ENCODE data around the gene LPAR3. TPM values are rescaled to one million over a fixed set of nuclear protein-coding genes. Genes with fewer than 3 reads are reported as not detected.

Gene LPAR3, protein sequence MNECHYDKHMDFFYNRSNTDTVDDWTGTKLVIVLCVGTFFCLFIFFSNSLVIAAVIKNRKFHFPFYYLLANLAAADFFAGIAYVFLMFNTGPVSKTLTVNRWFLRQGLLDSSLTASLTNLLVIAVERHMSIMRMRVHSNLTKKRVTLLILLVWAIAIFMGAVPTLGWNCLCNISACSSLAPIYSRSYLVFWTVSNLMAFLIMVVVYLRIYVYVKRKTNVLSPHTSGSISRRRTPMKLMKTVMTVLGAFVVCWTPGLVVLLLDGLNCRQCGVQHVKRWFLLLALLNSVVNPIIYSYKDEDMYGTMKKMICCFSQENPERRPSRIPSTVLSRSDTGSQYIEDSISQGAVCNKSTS
- 3.0 TPM for polyA plus RNA-seq (2012; ENCODE audit: insufficient read depth, insufficient read length, low read depth)

DNA sequence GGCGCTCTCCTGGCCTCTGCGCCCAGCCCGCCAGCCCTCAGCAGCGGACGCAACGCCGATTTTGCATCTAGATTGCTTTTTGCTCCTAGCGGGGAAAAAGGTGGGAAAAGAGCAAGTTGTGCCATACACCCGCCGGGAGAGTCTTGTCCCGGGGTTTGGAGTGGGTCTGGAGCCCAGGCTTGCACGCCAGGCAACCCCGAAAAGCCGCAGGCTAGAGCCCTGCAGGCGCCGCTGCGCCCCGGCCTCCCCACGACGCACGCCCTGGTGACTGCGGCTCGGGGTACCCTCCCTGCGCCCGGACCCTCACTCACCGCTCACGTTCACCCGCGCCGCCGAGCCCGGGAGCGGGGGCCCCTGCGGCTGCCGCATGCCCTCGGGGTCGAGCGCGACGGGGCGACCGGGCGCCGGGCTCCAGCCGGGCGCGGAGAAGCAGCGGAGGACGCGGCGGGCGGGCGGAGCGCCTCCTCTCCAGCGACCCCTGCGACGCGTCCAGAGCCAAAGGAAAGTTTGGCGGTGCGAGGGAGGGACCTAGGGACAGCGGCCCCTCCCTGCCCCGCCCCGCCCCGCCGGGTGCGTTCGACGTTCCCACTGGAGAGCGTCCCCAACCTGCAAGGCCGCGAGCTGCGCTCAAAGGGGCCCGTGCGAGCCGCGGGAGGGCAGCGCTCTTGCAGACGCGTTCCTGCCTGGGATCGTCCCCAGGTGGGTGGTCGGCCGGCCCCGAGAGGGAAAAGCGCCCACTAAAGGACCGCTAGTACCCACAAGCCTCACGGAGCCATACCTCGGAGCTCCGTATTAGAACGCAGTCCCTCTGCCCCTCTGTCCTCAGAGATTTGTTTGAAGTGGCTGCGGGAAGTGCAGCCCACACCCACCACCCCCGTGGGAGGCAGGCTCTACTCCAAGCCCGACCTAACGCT, at the start of gene LPAR3:
Gene LPAR3 (minus strand): TSS at position 502 of the 914 bp plus-strand sequence. CDS start 27,086 bp downstream, outside the sequence.
- Histone ChIP-seq H3K4me1 (no peaks in the 10 kb centered on the region), H3K27me3 (no peaks in the 10 kb centered on the region), H3K9me3 (no peaks in the 10 kb centered on the region), H3K4me3 (ENCODE audit: low read depth, low read length) (peak within 1 kb of the TSS; percentile 70), H3K36me3 (no peaks in the 10 kb centered on the region)
- peak; percentile 81 for DNase-seq
- TF ChIP-seq, protein P1, sequence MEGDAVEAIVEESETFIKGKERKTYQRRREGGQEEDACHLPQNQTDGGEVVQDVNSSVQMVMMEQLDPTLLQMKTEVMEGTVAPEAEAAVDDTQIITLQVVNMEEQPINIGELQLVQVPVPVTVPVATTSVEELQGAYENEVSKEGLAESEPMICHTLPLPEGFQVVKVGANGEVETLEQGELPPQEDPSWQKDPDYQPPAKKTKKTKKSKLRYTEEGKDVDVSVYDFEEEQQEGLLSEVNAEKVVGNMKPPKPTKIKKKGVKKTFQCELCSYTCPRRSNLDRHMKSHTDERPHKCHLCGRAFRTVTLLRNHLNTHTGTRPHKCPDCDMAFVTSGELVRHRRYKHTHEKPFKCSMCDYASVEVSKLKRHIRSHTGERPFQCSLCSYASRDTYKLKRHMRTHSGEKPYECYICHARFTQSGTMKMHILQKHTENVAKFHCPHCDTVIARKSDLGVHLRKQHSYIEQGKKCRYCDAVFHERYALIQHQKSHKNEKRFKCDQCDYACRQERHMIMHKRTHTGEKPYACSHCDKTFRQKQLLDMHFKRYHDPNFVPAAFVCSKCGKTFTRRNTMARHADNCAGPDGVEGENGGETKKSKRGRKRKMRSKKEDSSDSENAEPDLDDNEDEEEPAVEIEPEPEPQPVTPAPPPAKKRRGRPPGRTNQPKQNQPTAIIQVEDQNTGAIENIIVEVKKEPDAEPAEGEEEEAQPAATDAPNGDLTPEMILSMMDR (IDR thresholded peaks at IDR 0.05; ENCODE audit: low read depth, low read length) = no peak

DNA sequence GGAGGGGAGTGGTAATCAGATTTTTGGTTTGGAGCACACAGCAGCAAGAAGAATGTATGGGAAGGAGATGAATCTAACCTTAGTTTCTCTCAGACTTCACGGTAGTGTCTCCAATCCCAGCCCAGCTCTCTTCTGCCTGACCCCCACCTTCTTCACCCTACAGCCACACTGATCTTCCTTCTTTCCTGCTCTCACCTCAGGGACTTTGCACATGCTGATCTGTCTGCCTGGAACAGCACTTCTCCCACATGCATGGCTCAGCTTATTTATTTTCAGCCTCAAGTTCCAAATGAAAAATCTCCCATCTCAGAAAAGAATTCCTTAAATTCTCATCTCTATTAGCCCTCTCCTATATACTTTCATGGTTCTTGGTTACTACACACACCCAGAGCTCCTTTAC, 48.8 kb upstream of the LPAR3 start:
- H3K9me3 ChIP-seq = no peaks in the 10 kb centered on the region
- no peak for DNase-seq
- H3K4me3 ChIP-seq (ENCODE audit: low read depth, low read length) = no peak overlapping the region
- H3K4me1 ChIP-seq = no peaks in the 10 kb centered on the region
- H3K36me3 ChIP-seq = no peaks in the 10 kb centered on the region
- TF ChIP-seq, protein P1 (IDR thresholded peaks at IDR 0.05; ENCODE audit: low read depth, low read length) = no peak
- H3K27me3 ChIP-seq = no peaks in the 10 kb centered on the region

DNA sequence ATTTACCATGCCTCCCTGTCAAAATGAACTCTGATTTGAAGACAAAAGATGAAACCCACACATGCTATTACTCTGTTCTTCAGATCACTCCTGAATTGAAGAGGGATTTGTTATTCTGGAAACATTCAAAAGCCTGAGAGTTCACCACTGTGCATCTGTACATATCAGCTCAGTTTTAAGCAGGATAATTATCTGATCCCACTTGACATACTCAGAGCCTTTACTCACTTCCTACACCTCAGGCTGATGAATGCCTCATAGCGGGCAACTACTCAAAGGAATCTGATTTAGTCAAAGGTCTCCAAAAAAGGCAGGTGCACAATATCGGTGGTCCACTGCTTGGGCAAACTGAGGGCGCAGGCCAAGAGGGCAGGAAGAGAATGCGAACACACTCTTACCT, 47.5 kb upstream of the LPAR3 start:
- no peaks in the 10 kb centered on the region for H3K27me3 ChIP-seq
- H3K4me3 ChIP-seq (ENCODE audit: low read depth, low read length) = no peak overlapping the region
- no peak for DNase-seq
- no peaks in the 10 kb centered on the region for H3K4me1 ChIP-seq
- no peaks in the 10 kb centered on the region for H3K36me3 ChIP-seq
- no peaks in the 10 kb centered on the region for H3K9me3 ChIP-seq
- TF ChIP-seq, protein P1 (IDR thresholded peaks at IDR 0.05; ENCODE audit: low read depth, low read length) = no peak

DNA sequence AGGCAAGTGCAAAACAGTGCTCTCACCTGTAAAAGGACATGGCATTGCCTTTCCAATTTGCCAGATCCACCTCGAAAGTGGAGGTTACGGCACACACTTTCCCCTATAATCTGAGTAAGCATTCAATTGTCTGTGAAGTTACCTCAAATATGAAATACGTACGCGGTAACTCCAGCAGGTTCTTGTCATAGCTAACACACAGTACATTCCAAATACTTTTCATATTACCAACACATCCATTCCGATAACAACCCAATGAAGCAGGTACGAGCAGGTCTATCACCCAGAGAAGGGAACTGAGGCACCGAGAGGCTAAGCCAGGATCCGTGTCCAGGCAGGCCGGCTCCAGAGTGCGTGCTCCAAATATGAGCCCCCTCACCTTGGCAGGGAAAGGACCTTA, 46.8 kb upstream of the LPAR3 start:
- Histone ChIP-seq H3K9me3 (no peaks in the 10 kb centered on the region), H3K36me3 (no peaks in the 10 kb centered on the region), H3K27me3 (no peaks in the 10 kb centered on the region), H3K4me3 (ENCODE audit: low read depth, low read length) (no peak overlapping the region), H3K4me1 (no peaks in the 10 kb centered on the region)
- TF ChIP-seq, protein P1 (IDR thresholded peaks at IDR 0.05; ENCODE audit: low read depth, low read length) = no peak
- no peak for DNase-seq

DNA sequence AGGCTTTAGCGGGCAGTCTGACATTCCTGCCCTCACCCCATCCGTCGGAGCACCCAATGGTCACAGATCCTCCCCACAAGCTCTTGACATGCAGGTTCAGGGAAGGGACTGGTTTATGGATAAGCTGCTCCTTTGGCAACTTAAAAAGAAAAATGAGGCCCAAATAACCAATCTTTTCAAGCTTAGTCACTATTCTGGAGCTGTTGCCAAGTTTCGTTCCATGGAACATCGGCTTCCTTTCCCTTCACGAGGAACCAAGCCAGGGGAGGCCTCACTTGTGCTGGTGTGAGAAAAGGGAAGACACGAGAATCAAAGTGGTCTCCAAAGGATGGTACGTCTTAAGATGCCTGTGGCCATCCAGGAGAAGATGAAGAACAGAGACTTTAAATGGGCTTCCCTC, 46.1 kb upstream of the LPAR3 start:
- DNase-seq = no peak
- Histone ChIP-seq H3K27me3 (no peaks in the 10 kb centered on the region), H3K4me3 (ENCODE audit: low read depth, low read length) (no peak overlapping the region), H3K4me1 (no peaks in the 10 kb centered on the region), H3K9me3 (no peaks in the 10 kb centered on the region), H3K36me3 (no peaks in the 10 kb centered on the region)
- TF ChIP-seq, protein P1 (IDR thresholded peaks at IDR 0.05; ENCODE audit: low read depth, low read length) = no peak
